ENCODE data around the gene ENG. TPM values are rescaled to one million over a fixed set of nuclear protein-coding genes. Genes with fewer than 3 reads are reported as not detected.

ENG gene
- total RNA-seq, 2 experiments from 2014 or later: 19.0 to 20.5 TPM

- POLR2A ChIA-PET: no interaction called here
- CTCF ChIA-PET: interaction anchor here (0.5 kb wide), 1 partner anchor 275 kb away, joined by 3 read pairs; no protein-coding TSS in a partner anchor
Measured at GRCh38 chr9:127829205-127829906, 25.1 kb downstream of the ENG start.

- POLR2A ChIA-PET: interaction anchor here (0.7 kb wide), 1 partner anchor 54 kb away, joined by 7 read pairs; no protein-coding TSS in a partner anchor
Measured at GRCh38 chr9:127828262-127829031, 26.0 kb downstream of the ENG start.

GRCh38 chr9:127826253-127826913 is 28.1 kb downstream of the ENG start:
- ChIA-PET CTCF (no interaction called here), POLR2A (interaction anchor here (0.5 to 0.6 kb wide), 2 partner anchors 128 to 486 kb away, joined by 4 to 5 read pairs; no protein-coding TSS in a partner anchor)

More at GRCh38 chr9:127828262-127829031, 26.0 kb downstream of the ENG start:
- CTCF ChIA-PET: no interaction called here

- POLR2A ChIA-PET: no interaction called here
- CTCF ChIA-PET: interaction anchor here (1.0 to 1.2 kb wide), 2 partner anchors 99 to 157 kb away, joined by 3 read pairs; no protein-coding TSS in a partner anchor
Measured at GRCh38 chr9:127825319-127826051, 29.0 kb downstream of the ENG start.

- CTCF ChIA-PET: interaction anchor here (0.8 kb wide), 1 partner anchor 21 kb away, joined by 3 read pairs; no protein-coding TSS in a partner anchor
- POLR2A ChIA-PET: no interaction called here
Measured at GRCh38 chr9:127822108-127822507, 32.4 kb downstream of the ENG start.

- POLR2A ChIA-PET: interaction anchor here (0.6 to 1.0 kb wide), 2 partner anchors 10 to 46 kb away, joined by 3 to 5 read pairs; no protein-coding TSS in a partner anchor
- CTCF ChIA-PET: interaction anchor here (2.8 kb wide), 1 partner anchor 51 kb away, joined by 9 read pairs; no protein-coding TSS in a partner anchor
Measured at GRCh38 chr9:127818574-127818973, 35.9 kb downstream of the ENG start.

- ChIA-PET POLR2A (interaction anchor here (1.0 kb wide), 1 partner anchor 9 kb away, joined by 3 read pairs; no protein-coding TSS in a partner anchor), CTCF (interaction anchor here (1.1 to 2.8 kb wide), 3 partner anchors 11 to 103 kb away, joined by 3 to 9 read pairs (median 3); no protein-coding TSS in a partner anchor)
Measured at GRCh38 chr9:127817881-127818434, 36.5 kb downstream of the ENG start.

GRCh38 chr9:127816728-127817127 is 37.7 kb downstream of the ENG start:
- ChIA-PET POLR2A (no interaction called here), CTCF (interaction anchor here (0.6 to 2.8 kb wide), 3 partner anchors 10 to 53 kb away, joined by 3 to 9 read pairs (median 3); no protein-coding TSS in a partner anchor)

- ChIA-PET POLR2A (no interaction called here), CTCF (interaction anchor here (2.8 kb wide), 1 partner anchor 53 kb away, joined by 9 read pairs; no protein-coding TSS in a partner anchor)
Measured at GRCh38 chr9:127816362-127816725, 38.1 kb downstream of the ENG start.

- POLR2A ChIA-PET: interaction anchor here (1.0 kb wide), 1 partner anchor 15 kb away, joined by 5 read pairs; no protein-coding TSS in a partner anchor
Measured at GRCh38 chr9:127815512-127816361, 38.7 kb downstream of the ENG start.

GRCh38 chr9:127814619-127815511 is 39.6 kb downstream of the ENG start:
- ChIA-PET CTCF (no interaction called here), POLR2A (interaction anchor here (0.7 to 1.0 kb wide), 2 partner anchors 14 to 221 kb away, joined by 5 read pairs; no protein-coding TSS in a partner anchor)

More at GRCh38 chr9:127815512-127816361, 38.7 kb downstream of the ENG start:
- CTCF ChIA-PET: no interaction called here

- ChIA-PET CTCF (interaction anchor here (0.7 kb wide), 1 partner anchor 11 kb away, joined by 3 read pairs; the partner anchor contains the start of gene FPGS), POLR2A (interaction anchor here (0.7 kb wide), 1 partner anchor 220 kb away, joined by 5 read pairs; no protein-coding TSS in a partner anchor)
Measured at GRCh38 chr9:127813686-127814226, 40.7 kb downstream of the ENG start.

GRCh38 chr9:127812936-127813675 is 41.4 kb downstream of the ENG start:
- CTCF ChIA-PET: interaction anchor here (0.7 kb wide), 1 partner anchor 10 kb away, joined by 3 read pairs; the partner anchor contains the start of gene FPGS
- POLR2A ChIA-PET: no interaction called here

GRCh38 chr9:127812011-127812410 is 42.4 kb downstream of the ENG start:
- CTCF ChIA-PET: no interaction called here
- POLR2A ChIA-PET: no interaction called here

GRCh38 chr9:127810378-127811187 is 43.9 kb downstream of the ENG start:
- ChIA-PET POLR2A (no interaction called here), CTCF (no interaction called here)
